HG02623 (cell line): ENCODE results near the gene ADAMTS1.

ENCODE experiments used
- ATAC-seq: cut with Tn5 transposase; IDR thresholded peaks from one replicate; pipeline ENCODE4 v1.9.1; 2021; ENCODE audit warnings: moderate library complexity; ENCODE audit not compliant: unreplicated experiment

Gene ADAMTS1

GRCh38 chr21:26845759-26846035 lies 488 bp upstream of the ADAMTS1 start:
- no peak for ATAC-seq

- ATAC-seq, result no peak
These were observed 747 bp downstream of the ADAMTS1 start for GRCh38 chr21:26844258-26845065.

GRCh38 chr21:26843933-26844257 lies 1.3 kb downstream of the ADAMTS1 start:
- no peak for ATAC-seq

GRCh38 chr21:26842974-26843932 lies 2.0 kb downstream of the ADAMTS1 start:
- no peak for ATAC-seq

GRCh38 chr21:26842300-26842699 lies 2.9 kb downstream of the ADAMTS1 start:
- no peak for ATAC-seq

- ATAC-seq, result no peak
These were observed 4.3 kb downstream of the ADAMTS1 start for GRCh38 chr21:26840912-26841311.

GRCh38 chr21:26840201-26840600 lies 5.0 kb downstream of the ADAMTS1 start:
- ATAC-seq, result no peak

GRCh38 chr21:26837539-26837938 lies 7.7 kb downstream of the ADAMTS1 start:
- ATAC-seq, result no peak

- ATAC-seq, result no peak
These were observed 8.7 kb downstream of the ADAMTS1 start for GRCh38 chr21:26836528-26836927.

GRCh38 chr21:26835714-26836265 lies 9.4 kb downstream of the ADAMTS1 start:
- no peak for ATAC-seq

GRCh38 chr21:26835027-26835713 lies 10.0 kb downstream of the ADAMTS1 start:
- ATAC-seq, result no peak

- no peak for ATAC-seq
These were observed 10.9 kb downstream of the ADAMTS1 start for GRCh38 chr21:26834181-26834905.

GRCh38 chr21:26833460-26833939 lies 11.7 kb downstream of the ADAMTS1 start:
- no peak for ATAC-seq

- ATAC-seq, result no peak
These were observed 12.2 kb downstream of the ADAMTS1 start for GRCh38 chr21:26833011-26833410.

- ATAC-seq, result no peak
These were observed 12.7 kb downstream of the ADAMTS1 start for GRCh38 chr21:26832546-26832945.

GRCh38 chr21:26826801-26827200 lies 18.4 kb downstream of the ADAMTS1 start:
- no peak for ATAC-seq

GRCh38 chr21:26820509-26820908 lies 24.7 kb downstream of the ADAMTS1 start:
- ATAC-seq, result no peak

GRCh38 chr21:26819740-26820324 lies 25.4 kb downstream of the ADAMTS1 start:
- ATAC-seq, result no peak

- ATAC-seq, result no peak
These were observed 26.3 kb downstream of the ADAMTS1 start for GRCh38 chr21:26818906-26819305.

- no peak for ATAC-seq
These were observed 30.0 kb downstream of the ADAMTS1 start for GRCh38 chr21:26815197-26815596.
